ENCODE results near the gene ADAM17. TPM values are rescaled to one million over a fixed set of nuclear protein-coding genes. Genes with fewer than 3 reads are reported as not detected.

Gene ADAM17
- 46.9 TPM for polyA plus RNA-seq (2012; ENCODE audit: insufficient read depth, insufficient read length, low read depth)

DNA sequence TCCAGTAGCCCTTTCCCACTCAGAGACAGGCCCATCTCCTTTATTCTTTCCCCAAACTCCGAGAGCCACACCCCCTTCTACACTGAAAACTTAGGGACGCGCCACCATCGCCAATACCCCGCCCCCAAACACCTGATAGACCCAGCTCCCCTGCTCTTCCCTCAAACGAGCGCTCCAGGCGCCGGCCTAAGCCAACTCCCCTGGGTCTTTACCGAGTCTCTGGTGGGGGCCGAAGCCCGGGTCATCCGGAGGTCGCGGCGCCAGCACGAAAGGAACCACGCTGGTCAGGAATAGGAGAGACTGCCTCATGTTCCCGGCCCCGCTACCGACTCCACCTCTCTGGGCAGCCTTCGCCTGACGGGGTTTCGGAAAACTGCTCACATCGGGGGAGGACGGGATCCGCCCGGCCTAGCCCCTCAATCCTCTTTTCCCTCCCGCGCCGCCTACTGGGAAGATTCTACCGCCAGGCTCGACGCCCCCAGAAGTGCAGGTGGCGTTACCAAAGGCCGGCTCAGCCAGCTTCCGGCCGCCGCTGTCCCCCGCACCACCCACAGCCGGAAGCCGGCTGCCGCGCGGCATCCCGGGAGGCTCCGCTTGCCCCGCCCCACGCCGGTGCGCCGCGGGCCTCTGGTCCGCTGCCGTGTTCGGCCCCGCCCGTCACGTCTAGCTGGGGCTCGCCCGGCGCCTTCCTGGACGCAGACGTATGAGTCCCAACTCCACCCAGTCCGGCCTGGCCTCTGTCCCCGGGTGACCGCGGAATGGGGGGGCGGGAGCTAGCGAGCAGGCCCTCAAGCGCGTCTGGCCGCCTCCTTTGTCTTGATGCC lies at the start of gene ADAM17:
ADAM17 (minus strand) TSS at position 534 of the 824 bp plus-strand sequence; CDS start at position 309, 225 bp downstream.
- Histone ChIP-seq H3K27me3 (no peaks in the 10 kb centered on the region), H3K4me1 (peaks cover 6% of the 10 kb centered on the region; the same call in 1 of the 2 replicates), H3K9me3 (no peaks in the 10 kb centered on the region), H3K4me3 (ENCODE audit: low read depth, low read length) (peak within 1 kb of the TSS; percentile 94), H3K36me3 (no peaks in the 10 kb centered on the region; the same call in 1 of the 2 replicates)
- TF ChIP-seq, protein P1, sequence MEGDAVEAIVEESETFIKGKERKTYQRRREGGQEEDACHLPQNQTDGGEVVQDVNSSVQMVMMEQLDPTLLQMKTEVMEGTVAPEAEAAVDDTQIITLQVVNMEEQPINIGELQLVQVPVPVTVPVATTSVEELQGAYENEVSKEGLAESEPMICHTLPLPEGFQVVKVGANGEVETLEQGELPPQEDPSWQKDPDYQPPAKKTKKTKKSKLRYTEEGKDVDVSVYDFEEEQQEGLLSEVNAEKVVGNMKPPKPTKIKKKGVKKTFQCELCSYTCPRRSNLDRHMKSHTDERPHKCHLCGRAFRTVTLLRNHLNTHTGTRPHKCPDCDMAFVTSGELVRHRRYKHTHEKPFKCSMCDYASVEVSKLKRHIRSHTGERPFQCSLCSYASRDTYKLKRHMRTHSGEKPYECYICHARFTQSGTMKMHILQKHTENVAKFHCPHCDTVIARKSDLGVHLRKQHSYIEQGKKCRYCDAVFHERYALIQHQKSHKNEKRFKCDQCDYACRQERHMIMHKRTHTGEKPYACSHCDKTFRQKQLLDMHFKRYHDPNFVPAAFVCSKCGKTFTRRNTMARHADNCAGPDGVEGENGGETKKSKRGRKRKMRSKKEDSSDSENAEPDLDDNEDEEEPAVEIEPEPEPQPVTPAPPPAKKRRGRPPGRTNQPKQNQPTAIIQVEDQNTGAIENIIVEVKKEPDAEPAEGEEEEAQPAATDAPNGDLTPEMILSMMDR (IDR thresholded peaks at IDR 0.05; ENCODE audit: low read depth, low read length), result peak; percentile 52
- peak; percentile 98 for DNase-seq

DNA sequence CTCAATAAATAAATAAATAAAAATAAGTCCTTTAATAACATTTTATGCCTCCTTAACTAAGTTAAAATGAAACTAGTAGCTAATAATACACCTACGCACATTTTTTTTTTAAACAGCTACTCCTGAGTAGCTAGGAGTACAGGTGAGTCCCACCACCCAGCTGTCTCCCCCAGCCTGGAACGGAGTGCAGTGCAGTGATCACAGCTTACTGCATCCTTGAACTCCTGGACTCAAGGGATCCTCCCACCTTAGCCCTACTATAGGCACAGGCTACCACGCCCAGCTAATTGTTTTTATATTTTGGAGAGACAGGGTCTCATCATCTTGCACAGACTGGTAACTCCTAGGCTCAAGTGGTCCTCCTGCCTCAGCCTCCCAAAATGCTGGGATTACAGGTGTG lies 46.8 kb upstream of the ADAM17 start:
- DNase-seq, result no peak
- no peaks in the 10 kb centered on the region for H3K4me1 ChIP-seq
- H3K27me3 ChIP-seq, result no peaks in the 10 kb centered on the region
- TF ChIP-seq, protein P1 (IDR thresholded peaks at IDR 0.05; ENCODE audit: low read depth, low read length), result no peak
- no peak overlapping the region for H3K4me3 ChIP-seq (ENCODE audit: low read depth, low read length)
- peaks cover 3% of the 10 kb centered on the region; the same call in 1 of the 2 replicates for H3K9me3 ChIP-seq
- peaks cover 41% of the 10 kb centered on the region for H3K36me3 ChIP-seq

DNA sequence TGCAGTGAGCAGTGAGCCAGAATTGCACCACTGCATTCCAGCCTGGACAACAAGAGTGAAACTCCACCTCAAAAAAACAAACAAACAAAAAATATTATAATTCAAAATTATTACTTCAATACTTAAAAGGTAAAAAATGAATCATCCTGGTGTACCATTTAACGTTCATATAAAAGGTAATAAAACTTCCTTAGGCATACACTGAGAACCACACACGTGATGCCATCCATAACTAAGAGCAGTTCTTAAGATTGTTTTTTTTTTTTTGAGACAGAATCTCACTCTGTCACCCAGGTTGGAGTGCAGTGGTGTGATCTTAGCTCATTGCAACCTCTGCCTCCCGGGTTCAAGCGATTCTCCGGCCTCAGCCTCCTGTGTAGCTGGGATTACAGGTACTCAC lies 45.8 kb upstream of the ADAM17 start:
- TF ChIP-seq, protein P1 (IDR thresholded peaks at IDR 0.05; ENCODE audit: low read depth, low read length), result no peak
- peaks cover 3% of the 10 kb centered on the region; the same call in 1 of the 2 replicates for H3K9me3 ChIP-seq
- peaks cover 41% of the 10 kb centered on the region for H3K36me3 ChIP-seq
- H3K4me3 ChIP-seq (ENCODE audit: low read depth, low read length), result no peak overlapping the region
- no peak for DNase-seq
- H3K4me1 ChIP-seq, result no peaks in the 10 kb centered on the region
- H3K27me3 ChIP-seq, result no peaks in the 10 kb centered on the region

DNA sequence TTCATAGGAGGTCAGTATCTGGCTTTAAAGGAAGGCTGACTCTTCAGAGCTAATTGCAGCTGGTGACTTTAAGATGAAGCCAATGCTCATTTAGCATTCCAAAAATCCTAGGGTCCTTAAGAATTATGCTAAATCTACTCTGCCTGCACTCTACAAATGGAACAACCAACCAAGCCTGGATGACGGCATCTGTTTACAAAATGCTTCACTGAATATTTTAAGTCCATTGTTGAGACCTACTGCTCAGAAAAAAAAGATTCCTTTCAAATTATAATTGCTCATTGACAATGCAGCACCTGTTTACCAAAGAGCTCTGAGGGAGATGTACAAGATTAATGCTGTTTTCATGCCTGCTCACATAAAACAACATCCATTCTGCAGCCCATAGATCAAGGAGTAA lies 43.8 kb upstream of the ADAM17 start:
- Histone ChIP-seq H3K27me3 (no peaks in the 10 kb centered on the region), H3K36me3 (peaks cover 41% of the 10 kb centered on the region), H3K4me3 (ENCODE audit: low read depth, low read length) (no peak overlapping the region), H3K9me3 (peaks cover 3% of the 10 kb centered on the region; the same call in 1 of the 2 replicates), H3K4me1 (no peaks in the 10 kb centered on the region)
- TF ChIP-seq, protein P1 (IDR thresholded peaks at IDR 0.05; ENCODE audit: low read depth, low read length), result no peak
- DNase-seq, result no peak

DNA sequence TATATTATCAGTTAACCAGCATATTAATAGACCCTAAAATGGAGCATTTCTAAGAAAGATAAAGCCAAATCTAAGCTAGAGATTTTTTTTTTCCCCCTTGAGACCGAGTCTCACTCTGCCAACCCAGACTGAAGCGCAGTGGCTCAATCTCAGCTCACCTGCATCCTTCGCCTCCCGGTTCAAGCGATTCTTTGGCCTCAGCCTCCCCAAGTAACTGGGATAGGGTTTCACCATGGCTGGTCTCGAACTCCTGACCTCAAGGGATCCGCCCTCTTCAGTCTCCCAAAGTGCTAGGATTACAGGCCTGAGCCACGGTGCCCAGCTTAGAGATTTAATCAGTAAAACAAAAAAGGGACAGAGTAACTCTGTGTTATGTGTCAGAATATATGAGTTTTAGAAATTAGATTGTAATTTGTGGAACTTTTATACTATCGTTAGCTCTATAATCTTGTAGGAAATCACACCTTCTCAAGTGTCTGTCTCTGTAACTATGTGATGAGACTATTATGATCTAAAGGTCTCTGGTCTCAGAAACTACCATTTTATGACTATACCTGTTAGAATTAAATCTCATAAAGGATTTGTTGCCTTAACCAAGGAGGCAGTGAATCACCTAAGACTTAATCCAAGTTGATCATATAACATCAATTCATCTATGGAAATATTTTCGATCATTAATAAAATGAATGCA lies 41.1 kb upstream of the ADAM17 start:
- Histone ChIP-seq H3K27me3 (no peaks in the 10 kb centered on the region), H3K36me3 (peaks cover 46% of the 10 kb centered on the region), H3K4me1 (no peaks in the 10 kb centered on the region), H3K9me3 (peaks cover 3% of the 10 kb centered on the region; the same call in 1 of the 2 replicates), H3K4me3 (ENCODE audit: low read depth, low read length) (no peak overlapping the region)
- DNase-seq, result no peak
- TF ChIP-seq, protein P1 (IDR thresholded peaks at IDR 0.05; ENCODE audit: low read depth, low read length), result no peak
